Lung (tissue), 12 donors: Measurements from ENCODE around the gene E2F8. TPM values are rescaled to one million over a fixed set of nuclear protein-coding genes. Genes with fewer than 3 reads are reported as not detected.

Source experiments
- ATAC-seq: fragments of 200-7000 bp; cut with Tn5 transposase; one replicate; pipeline ENCODE4 v1.9.1; 2020; ENCODE audit warnings: moderate number of reproducible peaks; ENCODE audit not compliant: insufficient read depth, low FRiP score
- DNase-seq, 3 donors: peaks; one replicate each; pipeline ENCODE4 v3.0.0-alpha.2; 2013 to 2017
- H3K27ac ChIP-seq, 2 donors: one replicate each; pipeline ENCODE4 v1.5.1; 2013; ENCODE audit warnings: mild to moderate bottlenecking in 2 of 2, moderate library complexity in 2 of 2, control low read depth in 1 of 2, inconsistent platforms in 1 of 2, low read depth in 1 of 2, low read length in 1 of 2
- H3K27me3 ChIP-seq, 3 donors: one replicate each; pipeline ENCODE4 v1.5.1; 2013; ENCODE audit warnings: low read length in 2 of 3; ENCODE audit not compliant: control insufficient read depth in 3 of 3, insufficient read depth in 3 of 3
- H3K36me3 ChIP-seq, 4 donors: one replicate each; pipeline ENCODE4 v1.5.1; 2013; ENCODE audit warnings: low read length in 4 of 4, mild to moderate bottlenecking in 1 of 4, moderate library complexity in 1 of 4; ENCODE audit not compliant: control insufficient read depth in 4 of 4, insufficient read depth in 4 of 4
- H3K4me1 ChIP-seq, 5 donors: one replicate each; pipeline ENCODE4 v1.5.1; 2013; ENCODE audit warnings: low read length in 5 of 5, mild to moderate bottlenecking in 2 of 5, moderate library complexity in 1 of 5; ENCODE audit not compliant: control insufficient read depth in 5 of 5, insufficient read depth in 5 of 5
- H3K4me3 ChIP-seq: one replicate; pipeline ENCODE4 v1.5.1; 2013; ENCODE audit warnings: mild to moderate bottlenecking, control low read depth, moderate library complexity
- H3K9ac ChIP-seq, 2 donors: one replicate each; pipeline ENCODE4 v1.5.1; 2013; ENCODE audit warnings: low read length in 2 of 2, control low read depth in 1 of 2; ENCODE audit not compliant: insufficient read depth in 1 of 2
- H3K9me3 ChIP-seq, 4 donors: one replicate each; pipeline ENCODE4 v1.5.1; 2013; ENCODE audit warnings: low read length in 3 of 4, mild to moderate bottlenecking in 1 of 4, moderate library complexity in 1 of 4; ENCODE audit not compliant: control insufficient read depth in 4 of 4, insufficient read depth in 3 of 4
- WGBS, 2 donors: extraction: QIAGEN DNeasy Blood & Tissue Kit; methylation state at CpG; one replicate each; pipeline ENCODE4 v1.1.7; 2013; 5-methylcytosine and 5-hydroxymethylcytosine counted together
- polyA plus RNA-seq, 2 donors: library from polyadenylated mRNA; stranded (reverse); fragments of 200-250 nt; gene quantifications; one replicate each; pipeline ENCODE4 v1.2.1, GENCODE V29; 2013
- total RNA-seq, 2 donors: library from RNA; depleted of rRNA in 1 of 2; stranded (reverse); fragments of >200 nt in 1 of 2; gene quantifications; one replicate each; pipeline ENCODE4 v1.2.1, GENCODE V29; 2014 to 2021
- TF ChIP-seq, protein P1 (sequence below): IDR thresholded peaks from 2 replicates; pipeline ENCODE4 v1.5.1; 2012; ENCODE audit warnings: mild to moderate bottlenecking; ENCODE audit errors: control extremely low read depth, extremely low read depth
- donor health status: control.
- donor health status: control.
- donor health status: Bipolar disorder and iron deficiency.
- donor health status: healthy.
- donor health status: DM: yes; HTN: yes; CAD: no.

Gene E2F8
- total and polyA plus RNA-seq, 4 donors: 0.39 to 1.9 (median 1.0) TPM

DNA sequence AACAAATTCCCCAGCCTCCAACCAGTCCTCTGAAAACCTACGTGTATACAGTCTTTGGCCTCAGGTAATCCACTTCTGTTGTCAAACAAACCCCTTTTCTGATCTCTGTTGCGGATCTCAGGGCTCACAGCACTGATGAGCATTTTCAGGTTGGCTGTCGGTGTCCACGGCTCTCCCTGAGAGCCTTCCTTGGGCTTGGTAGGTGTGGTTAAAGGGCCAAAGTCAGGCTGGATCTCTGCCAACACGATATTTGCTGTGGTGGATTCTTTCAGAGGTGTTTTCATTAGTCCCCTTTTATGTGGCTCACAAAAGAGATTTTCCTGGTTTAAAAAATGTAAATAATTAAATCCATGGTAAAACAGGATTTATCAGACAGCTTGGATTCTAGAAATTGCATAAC lies 2.9 kb downstream of the E2F8 start:
- DNase-seq: peak in 1 of 3 donors; percentile 49
- Histone ChIP-seq H3K4me1 (peaks cover 0 to 15% (median 2%) of the 10 kb centered on the region in 5 donors), H3K9me3 (no peaks in the 10 kb centered on the region), H3K4me3 (no peak overlapping the region), H3K27ac (no peak overlapping the region), H3K27me3 (peaks cover 2 to 6% (median 4%) of the 10 kb centered on the region in 3 donors), H3K36me3 (peaks cover 0 to 14% (median 2%) of the 10 kb centered on the region in 4 donors), H3K9ac (no peak overlapping the region)
- ATAC-seq: no peak
- 76 to 81% methylated on average over 5 of the region's 5 CpGs for WGBS, 2 donors
- TF ChIP-seq, protein P1, sequence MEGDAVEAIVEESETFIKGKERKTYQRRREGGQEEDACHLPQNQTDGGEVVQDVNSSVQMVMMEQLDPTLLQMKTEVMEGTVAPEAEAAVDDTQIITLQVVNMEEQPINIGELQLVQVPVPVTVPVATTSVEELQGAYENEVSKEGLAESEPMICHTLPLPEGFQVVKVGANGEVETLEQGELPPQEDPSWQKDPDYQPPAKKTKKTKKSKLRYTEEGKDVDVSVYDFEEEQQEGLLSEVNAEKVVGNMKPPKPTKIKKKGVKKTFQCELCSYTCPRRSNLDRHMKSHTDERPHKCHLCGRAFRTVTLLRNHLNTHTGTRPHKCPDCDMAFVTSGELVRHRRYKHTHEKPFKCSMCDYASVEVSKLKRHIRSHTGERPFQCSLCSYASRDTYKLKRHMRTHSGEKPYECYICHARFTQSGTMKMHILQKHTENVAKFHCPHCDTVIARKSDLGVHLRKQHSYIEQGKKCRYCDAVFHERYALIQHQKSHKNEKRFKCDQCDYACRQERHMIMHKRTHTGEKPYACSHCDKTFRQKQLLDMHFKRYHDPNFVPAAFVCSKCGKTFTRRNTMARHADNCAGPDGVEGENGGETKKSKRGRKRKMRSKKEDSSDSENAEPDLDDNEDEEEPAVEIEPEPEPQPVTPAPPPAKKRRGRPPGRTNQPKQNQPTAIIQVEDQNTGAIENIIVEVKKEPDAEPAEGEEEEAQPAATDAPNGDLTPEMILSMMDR: no peak

DNA sequence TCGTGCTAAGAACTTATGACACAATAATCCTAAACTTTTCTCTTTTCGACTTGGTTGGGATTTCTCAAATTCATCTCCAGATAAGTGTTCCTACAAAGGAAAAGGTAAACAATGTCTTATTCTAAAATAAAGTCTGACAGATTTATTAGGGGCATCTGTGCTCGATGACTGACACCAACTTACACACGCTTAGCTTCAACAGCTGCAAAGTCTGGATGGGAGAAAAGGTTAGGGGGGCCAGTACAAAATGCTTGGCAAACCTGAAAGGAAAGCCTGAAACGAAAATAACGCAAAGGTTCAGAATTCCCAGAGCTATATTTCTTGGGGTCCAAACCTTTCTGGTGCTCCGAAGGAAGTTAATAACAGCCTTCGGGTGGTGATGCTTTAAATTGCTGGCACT lies 3.4 kb downstream of the E2F8 start:
- H3K36me3 ChIP-seq: peaks cover 0 to 14% (median 2%) of the 10 kb centered on the region in 4 donors
- H3K27ac ChIP-seq: no peak overlapping the region
- ATAC-seq: no peak
- H3K9ac ChIP-seq: no peak overlapping the region
- TF ChIP-seq, protein P1: no peak
- 87 to 94% methylated on average over 8 of the region's 8 CpGs for WGBS, 2 donors
- H3K27me3 ChIP-seq: peaks cover under 1 to 4% (median 3%) of the 10 kb centered on the region in 3 donors
- no peaks in the 10 kb centered on the region for H3K9me3 ChIP-seq
- H3K4me1 ChIP-seq: peaks cover 0 to 11% (median 2%) of the 10 kb centered on the region in 5 donors
- no peak for DNase-seq
- no peak overlapping the region for H3K4me3 ChIP-seq

DNA sequence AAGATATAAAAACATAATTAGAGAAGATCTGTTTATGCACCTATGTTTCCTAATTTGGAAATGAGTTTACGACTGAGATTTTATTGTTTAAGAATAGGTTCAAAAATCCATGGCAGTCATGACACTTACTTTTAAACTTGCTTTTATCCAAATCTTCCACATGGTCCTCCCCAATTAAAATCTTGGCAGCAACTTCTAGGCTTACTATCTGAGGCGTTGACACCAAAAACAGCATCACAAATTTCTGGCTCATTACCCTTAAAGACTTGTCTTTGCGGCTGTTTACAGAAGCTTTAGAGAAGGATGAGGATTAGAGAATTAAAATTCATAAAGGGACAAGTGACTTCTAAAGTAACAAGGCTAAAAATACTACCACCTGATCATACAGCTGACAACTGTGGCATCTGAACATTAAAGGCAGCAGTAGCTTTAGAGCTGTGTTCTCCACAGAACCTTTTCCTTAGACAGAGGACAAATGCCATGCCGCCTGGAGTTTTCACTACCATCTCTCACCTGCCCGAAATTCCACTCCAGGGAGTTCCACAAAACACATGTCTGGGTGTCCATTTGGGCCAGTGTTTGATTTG lies 6.4 kb downstream of the E2F8 start:
- no peak overlapping the region for H3K9ac ChIP-seq
- WGBS, 2 donors: 96 to 99% methylated on average over 5 of the region's 5 CpGs
- H3K27ac ChIP-seq: peak overlapping the region in 1 of 2 donors; percentile 33
- H3K9me3 ChIP-seq: no peaks in the 10 kb centered on the region
- H3K36me3 ChIP-seq: peaks cover 0 to 19% (median 2%) of the 10 kb centered on the region in 4 donors
- no peak for DNase-seq
- H3K4me3 ChIP-seq: no peak overlapping the region
- TF ChIP-seq, protein P1: no peak
- H3K4me1 ChIP-seq: peaks cover 0 to 4% (median 0%) of the 10 kb centered on the region in 5 donors
- ATAC-seq: no peak
- H3K27me3 ChIP-seq: no peaks in the 10 kb centered on the region
